ENCODE results near the gene DPP4. TPM values are rescaled to one million over a fixed set of nuclear protein-coding genes. Genes with fewer than 3 reads are reported as not detected.

Gene DPP4
- total RNA-seq, 1 experiment from 2014 or later, result 2.8 TPM

GRCh38 chr2:162060532-162060931 is 13.5 kb downstream of the DPP4 start:
- Histone ChIP-seq H3T11ph (ENCODE audit: low read length) (no peak overlapping the region), H3K56ac (ENCODE audit: insufficient read length, low read depth, low read length) (no peak overlapping the region), H3K79me2 (ENCODE audit: insufficient read depth, low read length) (no peaks in the 10 kb centered on the region), H3K4me2 (ENCODE audit: insufficient read depth, insufficient read length, low read length) (no peak overlapping the region), H3K79me1 (ENCODE audit: insufficient read depth, low read depth, low read length, poor library complexity, severe bottlenecking) (no peaks in the 10 kb centered on the region), H3K23me2 (ENCODE audit: insufficient read length, low read depth, low read length, poor library complexity, severe bottlenecking) (no peaks in the 10 kb centered on the region), H4K8ac (replicated peaks; ENCODE audit: insufficient read length, low read depth, low read length) (no peak overlapping the region), H2BK15ac (ENCODE audit: low read depth, low read length) (no peak overlapping the region), H4K20me1 (ENCODE audit: control insufficient read depth, insufficient read depth, insufficient read length) (no peaks in the 10 kb centered on the region), H3K27me3 (ENCODE audit: insufficient read depth, low read length) (no peaks in the 10 kb centered on the region), H3K9ac (ENCODE audit: extremely low read depth, insufficient read length, low read length) (no peak overlapping the region), H2BK12ac (ENCODE audit: insufficient read length, low read depth, low read length) (no peak overlapping the region), H2BK5ac (ENCODE audit: insufficient read length, low read length) (no peak overlapping the region), H4K91ac (ENCODE audit: insufficient read length, low read depth, low read length) (no peak overlapping the region), H2AK5ac (ENCODE audit: insufficient read length, low read length) (no peak overlapping the region), H3K4ac (ENCODE audit: low read depth, low read length) (no peak overlapping the region), H2AFZ (ENCODE audit: low read length) (no peak overlapping the region), H3K18ac (ENCODE audit: insufficient read length, low read depth, low read length) (no peak overlapping the region), H3K23ac (ENCODE audit: insufficient read length, low read depth, low read length) (no peak overlapping the region), H3K4me1 (ENCODE audit: insufficient read depth, low read length) (no peaks in the 10 kb centered on the region), H2BK120ac (ENCODE audit: low read depth, low read length, poor library complexity, severe bottlenecking) (no peak overlapping the region), H4K5ac (ENCODE audit: insufficient read length, low read depth, low read length) (no peak overlapping the region), H3K9me3 (ENCODE audit: control insufficient read depth, low read depth, low read length) (no peaks in the 10 kb centered on the region), H3K27ac (ENCODE audit: insufficient read length, low read depth, low read length) (no peak overlapping the region), H2BK20ac (ENCODE audit: low read depth, low read length, poor library complexity, severe bottlenecking) (no peak overlapping the region), H3K14ac (ENCODE audit: insufficient read depth, low read length) (no peak overlapping the region)
- WGBS (ENCODE audit: extremely low coverage, insufficient read length, low lambda C conversion rate), result no CpG with 5 or more reads among the region's 2 CpGs
- H3K27ac Mint-ChIP-seq, result no peak overlapping the region
- TF ChIP-seq, protein P1, sequence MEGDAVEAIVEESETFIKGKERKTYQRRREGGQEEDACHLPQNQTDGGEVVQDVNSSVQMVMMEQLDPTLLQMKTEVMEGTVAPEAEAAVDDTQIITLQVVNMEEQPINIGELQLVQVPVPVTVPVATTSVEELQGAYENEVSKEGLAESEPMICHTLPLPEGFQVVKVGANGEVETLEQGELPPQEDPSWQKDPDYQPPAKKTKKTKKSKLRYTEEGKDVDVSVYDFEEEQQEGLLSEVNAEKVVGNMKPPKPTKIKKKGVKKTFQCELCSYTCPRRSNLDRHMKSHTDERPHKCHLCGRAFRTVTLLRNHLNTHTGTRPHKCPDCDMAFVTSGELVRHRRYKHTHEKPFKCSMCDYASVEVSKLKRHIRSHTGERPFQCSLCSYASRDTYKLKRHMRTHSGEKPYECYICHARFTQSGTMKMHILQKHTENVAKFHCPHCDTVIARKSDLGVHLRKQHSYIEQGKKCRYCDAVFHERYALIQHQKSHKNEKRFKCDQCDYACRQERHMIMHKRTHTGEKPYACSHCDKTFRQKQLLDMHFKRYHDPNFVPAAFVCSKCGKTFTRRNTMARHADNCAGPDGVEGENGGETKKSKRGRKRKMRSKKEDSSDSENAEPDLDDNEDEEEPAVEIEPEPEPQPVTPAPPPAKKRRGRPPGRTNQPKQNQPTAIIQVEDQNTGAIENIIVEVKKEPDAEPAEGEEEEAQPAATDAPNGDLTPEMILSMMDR (conservative IDR thresholded peaks at IDR 0.05), result no peak
- H3K27me3 Mint-ChIP-seq (ENCODE audit: low read depth), result no peaks in the 10 kb centered on the region
- peaks cover 10 to 22% of the 10 kb centered on the region in 2 experiments for H3K4me1 Mint-ChIP-seq
- no peak overlapping the region; a peak in 1 of 5 replicates for H3K4me3 Mint-ChIP-seq
- H3K9me3 Mint-ChIP-seq, result peaks cover 7 to 11% of the 10 kb centered on the region in 2 experiments
- no peak for DNase-seq
- peaks cover 6 to 17% (median 9%) of the 10 kb centered on the region in 3 experiments for H3K36me3 Mint-ChIP-seq (ENCODE audit: insufficient read depth in 1 of 3, low read depth in 3 of 3)

All from H9 (cell line).